Mucosa of rectum (tissue), 2 donors: ENCODE measurements around the gene MT4.

Source experiments
- H3K27ac ChIP-seq, 2 donors: one replicate each; pipeline ENCODE4 v1.7.0; 2013; ENCODE audit warnings: inconsistent platforms in 2 of 2, low read depth in 2 of 2, low read length in 2 of 2
- H3K27me3 ChIP-seq, 2 donors: one replicate each; pipeline ENCODE4 v1.7.0; 2013; ENCODE audit warnings: low read length in 2 of 2; ENCODE audit not compliant: control insufficient read depth in 2 of 2, insufficient read depth in 2 of 2
- H3K36me3 ChIP-seq, 2 donors: one replicate each; pipeline ENCODE4 v1.7.0; 2013; ENCODE audit warnings: low read length in 2 of 2; ENCODE audit not compliant: control insufficient read depth in 2 of 2, insufficient read depth in 2 of 2
- H3K4me1 ChIP-seq, 2 donors: one replicate each; pipeline ENCODE4 v1.7.0; 2013; ENCODE audit warnings: low read length in 2 of 2, mild to moderate bottlenecking in 1 of 2; ENCODE audit not compliant: control insufficient read depth in 2 of 2, insufficient read depth in 2 of 2
- H3K4me3 ChIP-seq, 2 donors: one replicate each; pipeline ENCODE4 v1.7.0; 2013; ENCODE audit warnings: low read length in 2 of 2
- H3K9ac ChIP-seq, 2 donors: one replicate each; pipeline ENCODE4 v1.7.0; 2013; ENCODE audit warnings: low read length in 2 of 2, low read depth in 1 of 2, mild to moderate bottlenecking in 1 of 2
- H3K9me3 ChIP-seq, 2 donors: one replicate each; pipeline ENCODE4 v1.7.0; 2013; ENCODE audit warnings: low read length in 2 of 2; ENCODE audit not compliant: control insufficient read depth in 2 of 2
- donor health status: healthy.
- donor health status: Normal muscosa, but diverticular disease.

Gene MT4

GRCh38 chr16:56601325-56601724 is 36.5 kb downstream of the MT4 start:
- Histone ChIP-seq H3K9ac (no peak overlapping the region), H3K4me3 (no peak overlapping the region), H3K27ac (no peak overlapping the region)

GRCh38 chr16:56603589-56603988 is 38.7 kb downstream of the MT4 start:
- no peaks in the 10 kb centered on the region for H3K9me3 ChIP-seq
- no peaks in the 10 kb centered on the region for H3K36me3 ChIP-seq
- no peak overlapping the region for H3K4me3 ChIP-seq
- peaks cover 7 to 10% of the 10 kb centered on the region in 2 donors for H3K4me1 ChIP-seq
- peaks cover 0 to 4% of the 10 kb centered on the region in 2 donors for H3K27me3 ChIP-seq
- no peak overlapping the region for H3K27ac ChIP-seq
- H3K9ac ChIP-seq = no peak overlapping the region

More at GRCh38 chr16:56601325-56601724, 36.5 kb downstream of the MT4 start:
- Histone ChIP-seq H3K27me3 (peaks cover 0 to 4% of the 10 kb centered on the region in 2 donors), H3K36me3 (no peaks in the 10 kb centered on the region), H3K4me1 (no peaks in the 10 kb centered on the region), H3K9me3 (no peaks in the 10 kb centered on the region)

GRCh38 chr16:56604966-56605365 is 40.1 kb downstream of the MT4 start:
- peaks cover 18 to 19% of the 10 kb centered on the region in 2 donors for H3K4me1 ChIP-seq
- no peaks in the 10 kb centered on the region for H3K9me3 ChIP-seq
- H3K4me3 ChIP-seq = no peak overlapping the region
- H3K27ac ChIP-seq = no peak overlapping the region
- H3K27me3 ChIP-seq = peaks cover 0 to 4% of the 10 kb centered on the region in 2 donors
- H3K9ac ChIP-seq = no peak overlapping the region
- H3K36me3 ChIP-seq = no peaks in the 10 kb centered on the region

GRCh38 chr16:56605475-56605874 is 40.6 kb downstream of the MT4 start:
- H3K9me3 ChIP-seq = no peaks in the 10 kb centered on the region

GRCh38 chr16:56606071-56606475 is 41.2 kb downstream of the MT4 start:
- peaks cover 26 to 29% of the 10 kb centered on the region in 2 donors for H3K4me1 ChIP-seq

More at GRCh38 chr16:56605475-56605874, 40.6 kb downstream of the MT4 start:
- Histone ChIP-seq H3K27me3 (peaks cover 0 to under 1% of the 10 kb centered on the region in 2 donors), H3K4me3 (no peak overlapping the region), H3K27ac (peak overlapping the region; percentile 94 to 95), H3K9ac (no peak overlapping the region), H3K4me1 (peaks cover 23 to 25% of the 10 kb centered on the region in 2 donors), H3K36me3 (no peaks in the 10 kb centered on the region)

GRCh38 chr16:56606476-56607108 is 41.7 kb downstream of the MT4 start:
- Histone ChIP-seq H3K4me1 (peaks cover 26 to 29% of the 10 kb centered on the region in 2 donors), H3K27me3 (no peaks in the 10 kb centered on the region), H3K27ac (peak overlapping the region; percentile 94 to 95), H3K36me3 (no peaks in the 10 kb centered on the region), H3K9me3 (no peaks in the 10 kb centered on the region), H3K9ac (no peak overlapping the region), H3K4me3 (peak overlapping the region in 1 of 2 donors; percentile 23)

More at GRCh38 chr16:56606071-56606475, 41.2 kb downstream of the MT4 start:
- H3K9me3 ChIP-seq = no peaks in the 10 kb centered on the region
- no peaks in the 10 kb centered on the region for H3K27me3 ChIP-seq
- peak overlapping the region; percentile 94 to 95 for H3K27ac ChIP-seq
- H3K36me3 ChIP-seq = no peaks in the 10 kb centered on the region
- no peak overlapping the region for H3K9ac ChIP-seq
- H3K4me3 ChIP-seq = no peak overlapping the region

GRCh38 chr16:56607109-56607618 is 42.3 kb downstream of the MT4 start:
- Histone ChIP-seq H3K36me3 (no peaks in the 10 kb centered on the region), H3K9ac (peak overlapping the region; percentile 28 to 75), H3K27me3 (no peaks in the 10 kb centered on the region), H3K4me1 (peaks cover 26 to 29% of the 10 kb centered on the region in 2 donors), H3K27ac (peak overlapping the region; percentile 94 to 95), H3K9me3 (no peaks in the 10 kb centered on the region), H3K4me3 (peak overlapping the region in 1 of 2 donors; percentile 23)

GRCh38 chr16:56607675-56608042 is 42.8 kb downstream of the MT4 start:
- peaks cover 26 to 29% of the 10 kb centered on the region in 2 donors for H3K4me1 ChIP-seq
- peak overlapping the region; percentile 42 to 73 for H3K4me3 ChIP-seq
- H3K9ac ChIP-seq = peak overlapping the region; percentile 75

GRCh38 chr16:56608043-56608875 is 43.4 kb downstream of the MT4 start, which contains the start of gene MT2A:
Gene MT2A, plus strand, starts transcription at chr16:56608584. Its CDS starts 72 bp downstream, at chr16:56608656.
- peaks cover 26 to 29% of the 10 kb centered on the region in 2 donors for H3K4me1 ChIP-seq

More at GRCh38 chr16:56607675-56608042, 42.8 kb downstream of the MT4 start:
- Histone ChIP-seq H3K36me3 (no peaks in the 10 kb centered on the region), H3K27me3 (no peaks in the 10 kb centered on the region), H3K9me3 (no peaks in the 10 kb centered on the region), H3K27ac (peak overlapping the region; percentile 94 to 95)

More at GRCh38 chr16:56608043-56608875, 43.4 kb downstream of the MT4 start, which contains the start of gene MT2A:
- H3K36me3 ChIP-seq = no peaks in the 10 kb centered on the region
- H3K9me3 ChIP-seq = no peaks in the 10 kb centered on the region
- peak within 1 kb of the TSS; percentile 94 to 95 for H3K27ac ChIP-seq
- peak within 1 kb of the TSS; percentile 82 to 96 for H3K4me3 ChIP-seq
- peak within 1 kb of the TSS; percentile 78 to 90 for H3K9ac ChIP-seq
- H3K27me3 ChIP-seq = no peaks in the 10 kb centered on the region
